Duodenal mucosa (tissue), 2 donors: ENCODE measurements around the gene KRT26.

Source experiments
- H3K27ac ChIP-seq: one replicate; pipeline ENCODE4 v1.7.0; 2013; ENCODE audit warnings: low read depth, low read length
- H3K27me3 ChIP-seq, 2 donors: one replicate each; pipeline ENCODE4 v1.7.0; 2013; ENCODE audit warnings: low read length in 2 of 2, control low read depth in 1 of 2; ENCODE audit not compliant: insufficient read depth in 2 of 2, control insufficient read depth in 1 of 2
- H3K36me3 ChIP-seq, 2 donors: one replicate each; pipeline ENCODE4 v1.7.0; 2013; ENCODE audit warnings: low read length in 2 of 2, control low read depth in 1 of 2; ENCODE audit not compliant: insufficient read depth in 2 of 2, control insufficient read depth in 1 of 2
- H3K4me1 ChIP-seq, 2 donors: one replicate each; pipeline ENCODE4 v1.7.0; 2013; ENCODE audit warnings: low read length in 2 of 2, control low read depth in 1 of 2; ENCODE audit not compliant: insufficient read depth in 2 of 2, control insufficient read depth in 1 of 2
- H3K4me3 ChIP-seq, 2 donors: one replicate each; pipeline ENCODE4 v1.7.0; 2013; ENCODE audit warnings: low read length in 2 of 2, low read depth in 1 of 2
- H3K9ac ChIP-seq, 2 donors: one replicate each; pipeline ENCODE4 v1.7.0; 2013; ENCODE audit warnings: low read length in 2 of 2, low read depth in 1 of 2
- H3K9me3 ChIP-seq, 2 donors: one replicate each; pipeline ENCODE4 v1.7.0; 2013; ENCODE audit warnings: low read length in 2 of 2, control low read depth in 1 of 2; ENCODE audit not compliant: control insufficient read depth in 1 of 2

The KRT26 gene

GRCh38 chr17:40738553-40738952, 33.4 kb downstream of the KRT26 start:
- H3K4me1 ChIP-seq = no peaks in the 10 kb centered on the region
- H3K36me3 ChIP-seq = no peaks in the 10 kb centered on the region
- no peak overlapping the region for H3K4me3 ChIP-seq
- no peak overlapping the region for H3K9ac ChIP-seq
- H3K27me3 ChIP-seq = peaks cover 0 to 5% of the 10 kb centered on the region in 2 donors
- H3K9me3 ChIP-seq = no peaks in the 10 kb centered on the region
- H3K27ac ChIP-seq = no peak overlapping the region

DNA sequence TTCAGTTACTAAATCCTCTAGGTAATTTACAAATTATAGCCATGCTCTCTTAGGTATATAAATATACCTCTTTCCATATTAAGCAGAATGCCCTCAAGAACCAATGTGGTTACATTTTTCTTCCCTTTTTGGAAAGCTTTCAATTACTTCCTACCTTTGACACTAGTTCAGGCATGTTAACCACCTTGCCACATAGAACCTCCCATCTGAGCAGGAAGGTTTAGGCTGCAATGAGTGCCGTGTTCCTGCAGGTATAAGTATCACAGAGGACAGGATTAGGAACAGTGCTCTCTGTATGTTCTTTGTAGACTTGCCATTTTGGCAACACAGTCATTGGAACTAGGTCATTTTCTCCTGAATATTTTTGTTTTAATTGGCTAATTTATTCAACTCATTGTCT, 37.0 kb downstream of the KRT26 start:
- no peak overlapping the region for H3K27ac ChIP-seq
- no peak overlapping the region for H3K9ac ChIP-seq
- peaks cover 0 to 3% of the 10 kb centered on the region in 2 donors for H3K27me3 ChIP-seq
- no peaks in the 10 kb centered on the region for H3K4me1 ChIP-seq
- H3K36me3 ChIP-seq = no peaks in the 10 kb centered on the region
- H3K9me3 ChIP-seq = no peaks in the 10 kb centered on the region
- no peak overlapping the region for H3K4me3 ChIP-seq

GRCh38 chr17:40734018-40734417, 38.0 kb downstream of the KRT26 start:
- H3K9ac ChIP-seq = no peak overlapping the region
- no peak overlapping the region for H3K4me3 ChIP-seq
- no peaks in the 10 kb centered on the region for H3K36me3 ChIP-seq
- peaks cover 0 to 3% of the 10 kb centered on the region in 2 donors for H3K27me3 ChIP-seq
- no peaks in the 10 kb centered on the region for H3K4me1 ChIP-seq
- H3K27ac ChIP-seq = no peak overlapping the region
- no peaks in the 10 kb centered on the region for H3K9me3 ChIP-seq

DNA sequence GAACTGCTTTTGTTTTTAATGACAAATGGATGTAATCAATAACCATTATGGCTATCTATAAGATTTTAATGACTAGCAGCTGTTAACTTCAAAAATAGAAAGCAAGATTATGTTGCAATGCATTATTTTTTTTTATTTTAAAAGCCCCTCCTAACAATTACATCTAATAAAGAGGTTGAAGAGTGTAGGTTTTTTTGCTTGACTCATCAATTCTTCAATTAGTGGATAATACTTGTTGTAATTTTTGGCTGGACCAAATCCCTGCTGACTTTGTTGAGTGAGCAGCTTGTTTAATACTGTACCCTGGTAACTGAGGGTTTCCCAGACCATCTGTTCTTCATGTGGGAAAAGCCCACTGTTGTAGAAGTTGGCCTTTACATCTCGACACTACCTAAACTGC, 41.0 kb downstream of the KRT26 start:
- Histone ChIP-seq H3K36me3 (no peaks in the 10 kb centered on the region), H3K9me3 (no peaks in the 10 kb centered on the region), H3K27me3 (no peaks in the 10 kb centered on the region), H3K27ac (no peak overlapping the region), H3K9ac (no peak overlapping the region), H3K4me1 (no peaks in the 10 kb centered on the region), H3K4me3 (no peak overlapping the region)

GRCh38 chr17:40727447-40728231, 44.4 kb downstream of the KRT26 start:
- Histone ChIP-seq H3K27ac (no peak overlapping the region), H3K27me3 (peaks cover 0 to 5% of the 10 kb centered on the region in 2 donors), H3K9ac (no peak overlapping the region), H3K4me3 (no peak overlapping the region), H3K36me3 (no peaks in the 10 kb centered on the region), H3K4me1 (no peaks in the 10 kb centered on the region), H3K9me3 (no peaks in the 10 kb centered on the region)

DNA sequence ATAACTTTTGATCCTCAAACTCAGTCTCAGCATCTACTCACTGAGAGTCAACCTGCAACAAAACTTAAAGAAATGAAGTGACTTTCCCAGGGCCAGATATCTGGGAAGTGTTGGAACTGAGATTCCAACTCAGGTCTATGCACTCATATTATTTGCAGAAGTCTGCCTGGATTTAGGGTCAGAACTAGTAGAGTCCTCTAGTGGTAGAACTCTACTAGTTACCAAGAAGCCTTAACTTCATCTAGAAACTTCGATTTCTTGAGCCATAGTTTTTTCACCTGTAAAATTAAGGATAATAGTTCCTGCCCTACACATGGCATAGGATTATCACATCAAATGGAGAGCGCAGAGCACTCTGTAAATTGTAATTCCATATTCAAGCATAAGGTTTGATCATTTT, 45.1 kb downstream of the KRT26 start:
- H3K36me3 ChIP-seq = no peaks in the 10 kb centered on the region
- no peak overlapping the region for H3K4me3 ChIP-seq
- no peaks in the 10 kb centered on the region for H3K9me3 ChIP-seq
- no peak overlapping the region for H3K9ac ChIP-seq
- H3K27ac ChIP-seq = no peak overlapping the region
- H3K4me1 ChIP-seq = no peaks in the 10 kb centered on the region
- peaks cover 0 to 5% of the 10 kb centered on the region in 2 donors for H3K27me3 ChIP-seq

GRCh38 chr17:40724656-40725055, 47.3 kb downstream of the KRT26 start:
- H3K4me1 ChIP-seq = no peaks in the 10 kb centered on the region
- H3K36me3 ChIP-seq = no peaks in the 10 kb centered on the region
- H3K4me3 ChIP-seq = no peak overlapping the region
- no peaks in the 10 kb centered on the region for H3K9me3 ChIP-seq
- no peak overlapping the region for H3K9ac ChIP-seq
- H3K27me3 ChIP-seq = peaks cover 0 to 5% of the 10 kb centered on the region in 2 donors
- H3K27ac ChIP-seq = no peak overlapping the region

- no peaks in the 10 kb centered on the region for H3K36me3 ChIP-seq
- H3K4me3 ChIP-seq = no peak overlapping the region
- H3K4me1 ChIP-seq = no peaks in the 10 kb centered on the region
- H3K9me3 ChIP-seq = no peaks in the 10 kb centered on the region
- H3K9ac ChIP-seq = no peak overlapping the region
- H3K27me3 ChIP-seq = peaks cover 0 to 5% of the 10 kb centered on the region in 2 donors
- H3K27ac ChIP-seq = no peak overlapping the region
Measured at GRCh38 chr17:40722241-40722640, 49.8 kb downstream of the KRT26 start.

- H3K27me3 ChIP-seq = peaks cover 0 to 5% of the 10 kb centered on the region in 2 donors
Measured at GRCh38 chr17:40720899-40721298, 51.1 kb downstream of the KRT26 start.

GRCh38 chr17:40718930-40719329, 53.1 kb downstream of the KRT26 start:
- no peaks in the 10 kb centered on the region for H3K9me3 ChIP-seq
- H3K27ac ChIP-seq = no peak overlapping the region
- H3K36me3 ChIP-seq = no peaks in the 10 kb centered on the region
- H3K27me3 ChIP-seq = peaks cover 0 to under 1% of the 10 kb centered on the region in 2 donors
- no peaks in the 10 kb centered on the region for H3K4me1 ChIP-seq
- no peak overlapping the region for H3K4me3 ChIP-seq
- no peak overlapping the region for H3K9ac ChIP-seq

More at GRCh38 chr17:40720899-40721298, 51.1 kb downstream of the KRT26 start:
- Histone ChIP-seq H3K4me1 (no peaks in the 10 kb centered on the region), H3K27ac (no peak overlapping the region), H3K4me3 (no peak overlapping the region), H3K36me3 (no peaks in the 10 kb centered on the region), H3K9me3 (no peaks in the 10 kb centered on the region), H3K9ac (no peak overlapping the region)
